Endothelial cell of umbilical vein (primary cell): ENCODE data around the gene TNRC6C.

ENCODE experiments used
- EZH2 ChIP-seq: IDR thresholded peaks from 2 replicates; pipeline ENCODE4 v1.6.1; 2012; ENCODE audit warnings: borderline replicate concordance, low read depth, mild to moderate bottlenecking, moderate library complexity, low read length, inconsistent platforms; ENCODE audit not compliant: severe bottlenecking
- FOS ChIP-seq: IDR thresholded peaks from 2 replicates; pipeline ENCODE4 v1.6.1; 2011; ENCODE audit warnings: mild to moderate bottlenecking, low read length, moderate library complexity, borderline replicate concordance; ENCODE audit not compliant: insufficient read depth
- JUN ChIP-seq: IDR thresholded peaks from 2 replicates; pipeline ENCODE4 v1.6.1; 2011; ENCODE audit warnings: borderline replicate concordance, low read depth; ENCODE audit not compliant: insufficient read length, insufficient read depth
- MYC ChIP-seq: IDR thresholded peaks from one replicate; pipeline ENCODE4 v1.6.1; 2011; ENCODE audit warnings: mild to moderate bottlenecking, low read depth, low read length
- POLR2A ChIP-seq: IDR thresholded peaks from 2 replicates; pipeline ENCODE4 v1.6.1; 2012; ENCODE audit warnings: low read depth, mild to moderate bottlenecking, control low read depth, low read length
- POLR2AphosphoS5 ChIP-seq: IDR thresholded peaks from 2 replicates; pipeline ENCODE4 v1.6.1; 2012; ENCODE audit warnings: low read depth, mild to moderate bottlenecking, control low read depth, low read length, moderate library complexity; ENCODE audit not compliant: insufficient read depth
- TF ChIP-seq, protein P1 (sequence below), 2 donors: IDR thresholded peaks; 1 replicate in 1 of 2; 2 replicates in 1 of 2; pipeline ENCODE4 v1.5.1; 2011; ENCODE audit warnings: low read length in 2 of 2, mild to moderate bottlenecking in 2 of 2, moderate library complexity in 2 of 2, control low read depth in 1 of 2, inconsistent platforms in 1 of 2, low read depth in 1 of 2; ENCODE audit not compliant: insufficient read depth in 1 of 2; ENCODE audit errors: extremely low read depth in 1 of 2
- TF ChIP-seq, protein P2 (sequence below): IDR thresholded peaks from 2 replicates; pipeline ENCODE4 v1.6.1; 2011; ENCODE audit not compliant: insufficient read depth, insufficient read length

DNA sequence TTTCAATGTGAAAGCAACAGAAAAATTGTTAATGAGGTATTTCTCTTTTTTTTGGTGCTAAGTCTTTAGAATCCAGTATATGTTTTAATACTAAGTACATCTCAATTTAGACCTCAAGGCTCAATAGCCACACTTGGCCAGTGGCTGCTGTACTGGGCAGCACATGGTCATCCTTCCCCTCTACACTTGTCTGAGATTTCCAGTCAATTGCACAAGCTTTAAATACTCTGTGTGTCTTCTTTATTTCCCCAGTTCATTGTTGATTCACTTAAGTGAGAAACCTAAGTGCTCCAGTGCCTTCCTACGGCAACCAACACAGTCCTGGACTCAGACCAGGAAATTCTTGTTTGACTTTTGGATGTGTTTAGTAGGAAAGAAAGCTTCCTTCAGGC, 62.2 kb downstream of the TNRC6C start:
- TF ChIP-seq, protein P1, sequence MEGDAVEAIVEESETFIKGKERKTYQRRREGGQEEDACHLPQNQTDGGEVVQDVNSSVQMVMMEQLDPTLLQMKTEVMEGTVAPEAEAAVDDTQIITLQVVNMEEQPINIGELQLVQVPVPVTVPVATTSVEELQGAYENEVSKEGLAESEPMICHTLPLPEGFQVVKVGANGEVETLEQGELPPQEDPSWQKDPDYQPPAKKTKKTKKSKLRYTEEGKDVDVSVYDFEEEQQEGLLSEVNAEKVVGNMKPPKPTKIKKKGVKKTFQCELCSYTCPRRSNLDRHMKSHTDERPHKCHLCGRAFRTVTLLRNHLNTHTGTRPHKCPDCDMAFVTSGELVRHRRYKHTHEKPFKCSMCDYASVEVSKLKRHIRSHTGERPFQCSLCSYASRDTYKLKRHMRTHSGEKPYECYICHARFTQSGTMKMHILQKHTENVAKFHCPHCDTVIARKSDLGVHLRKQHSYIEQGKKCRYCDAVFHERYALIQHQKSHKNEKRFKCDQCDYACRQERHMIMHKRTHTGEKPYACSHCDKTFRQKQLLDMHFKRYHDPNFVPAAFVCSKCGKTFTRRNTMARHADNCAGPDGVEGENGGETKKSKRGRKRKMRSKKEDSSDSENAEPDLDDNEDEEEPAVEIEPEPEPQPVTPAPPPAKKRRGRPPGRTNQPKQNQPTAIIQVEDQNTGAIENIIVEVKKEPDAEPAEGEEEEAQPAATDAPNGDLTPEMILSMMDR (IDR thresholded peaks at IDR 0.05; ENCODE audit: extremely low read depth in 1 of 2, insufficient read depth in 1 of 2, low read depth in 1 of 2, low read length in 2 of 2), result no peak
- no peak for TF ChIP-seq POLR2AphosphoS5
- no peak for TF ChIP-seq EZH2
- TF ChIP-seq MYC, result no peak
- TF ChIP-seq FOS, result no peak
- TF ChIP-seq, protein P2, sequence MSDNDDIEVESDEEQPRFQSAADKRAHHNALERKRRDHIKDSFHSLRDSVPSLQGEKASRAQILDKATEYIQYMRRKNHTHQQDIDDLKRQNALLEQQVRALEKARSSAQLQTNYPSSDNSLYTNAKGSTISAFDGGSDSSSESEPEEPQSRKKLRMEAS, result no peak
- no peak for TF ChIP-seq POLR2A
- TF ChIP-seq JUN, result no peak
